Trophoblast cell (in vitro differentiated cells and primary cell): ENCODE results near the gene GFPT1.

ENCODE experiments used
- DNase-seq, 2 donors: peaks; one replicate each; pipeline ENCODE4 v3.0.0-alpha.2; 2016
- H2AFZ ChIP-seq: 2 replicates; pipeline ENCODE4 v1.6.1; 2013; ENCODE audit warnings: low read length, moderate library complexity, mild to moderate bottlenecking; ENCODE audit not compliant: insufficient read depth, poor library complexity
- H2AK5ac ChIP-seq: 2 replicates; pipeline ENCODE4 v1.6.1; 2013; ENCODE audit warnings: mild to moderate bottlenecking, low read length
- H2BK120ac ChIP-seq: 2 replicates; pipeline ENCODE4 v1.6.1; 2013; ENCODE audit warnings: low read length, mild to moderate bottlenecking, moderate library complexity; ENCODE audit not compliant: insufficient read depth, poor library complexity
- H2BK12ac ChIP-seq: 2 replicates; pipeline ENCODE4 v1.6.1; 2013; ENCODE audit warnings: mild to moderate bottlenecking, low read length, moderate library complexity
- H2BK5ac ChIP-seq: 2 replicates; pipeline ENCODE4 v1.6.1; 2013; ENCODE audit warnings: low read length, low read depth, moderate library complexity, mild to moderate bottlenecking; ENCODE audit not compliant: poor library complexity
- H3K14ac ChIP-seq: 2 replicates; pipeline ENCODE4 v1.6.1; 2013; ENCODE audit warnings: mild to moderate bottlenecking, low read length
- H3K18ac ChIP-seq: 2 replicates; pipeline ENCODE4 v1.6.1; 2013; ENCODE audit warnings: mild to moderate bottlenecking, low read length
- H3K23ac ChIP-seq: 2 replicates; pipeline ENCODE4 v1.6.1; 2013; ENCODE audit warnings: low read length
- H3K27ac ChIP-seq: 2 replicates; pipeline ENCODE4 v1.5.1; 2013; ENCODE audit warnings: low read depth, mild to moderate bottlenecking, inconsistent platforms, low read length, moderate library complexity
- H3K27me3 ChIP-seq: 2 replicates; pipeline ENCODE4 v1.6.1; 2013; ENCODE audit warnings: inconsistent platforms, mild to moderate bottlenecking, low read length, moderate library complexity; ENCODE audit not compliant: insufficient read depth
- H3K36me3 ChIP-seq, 2 experiments: 1 replicate in 1 of 2; 2 replicates in 1 of 2; pipeline ENCODE4 v1.6.1; 2013; ENCODE audit warnings: low read length in 2 of 2, mild to moderate bottlenecking in 2 of 2, moderate library complexity in 1 of 2; ENCODE audit not compliant: insufficient read depth in 2 of 2, control insufficient read depth in 1 of 2
- H3K4ac ChIP-seq: 2 replicates; pipeline ENCODE4 v1.6.1; 2013; ENCODE audit warnings: low read depth, mild to moderate bottlenecking, low read length, moderate library complexity
- H3K4me1 ChIP-seq, 2 experiments: 1 replicate in 1 of 2; 2 replicates in 1 of 2; pipeline ENCODE4 v1.6.1; 2013; ENCODE audit warnings: low read length in 2 of 2, mild to moderate bottlenecking in 2 of 2, moderate library complexity in 1 of 2; ENCODE audit not compliant: insufficient read depth in 2 of 2, control insufficient read depth in 1 of 2
- H3K4me2 ChIP-seq: 2 replicates; pipeline ENCODE4 v1.6.1; 2013; ENCODE audit warnings: inconsistent platforms, mild to moderate bottlenecking, low read length, moderate library complexity
- H3K4me3 ChIP-seq: 2 replicates; pipeline ENCODE4 v1.5.1; 2013; ENCODE audit warnings: mild to moderate bottlenecking, low read depth, low read length, inconsistent platforms
- H3K79me1 ChIP-seq: one replicate; pipeline ENCODE4 v1.6.1; 2013; ENCODE audit warnings: low read length
- H3K79me2 ChIP-seq: 2 replicates; pipeline ENCODE4 v1.6.1; 2013; ENCODE audit warnings: low read length, mild to moderate bottlenecking; ENCODE audit not compliant: control insufficient read depth, insufficient read depth, poor library complexity
- H3K9ac ChIP-seq: 2 replicates; pipeline ENCODE4 v1.6.1; 2013; ENCODE audit warnings: mild to moderate bottlenecking, low read length
- H3K9me3 ChIP-seq: 2 replicates; pipeline ENCODE4 v1.6.1; 2013; ENCODE audit warnings: low read depth, mild to moderate bottlenecking, control low read depth, inconsistent platforms, low read length; ENCODE audit not compliant: insufficient read depth
- H4K12ac ChIP-seq: 2 replicates; pipeline ENCODE4 v1.6.1; 2013; ENCODE audit warnings: low read depth, mild to moderate bottlenecking, low read length, moderate library complexity
- H4K8ac ChIP-seq: 2 replicates; pipeline ENCODE4 v1.6.1; 2013; ENCODE audit warnings: low read depth, mild to moderate bottlenecking, low read length, moderate library complexity
- H4K91ac ChIP-seq: one replicate; pipeline ENCODE4 v1.6.1; 2013; ENCODE audit warnings: low read depth, mild to moderate bottlenecking, low read length, moderate library complexity
- WGBS: extraction: QIAGEN DNeasy Blood & Tissue Kit; methylation state at CpG from one replicate; pipeline ENCODE4 v1.1.7; 2013; ENCODE audit warnings: missing lambda C conversion rate; ENCODE audit not compliant: insufficient read length, insufficient coverage; ENCODE audit errors: extremely low coverage; 5-methylcytosine and 5-hydroxymethylcytosine counted together

The GFPT1 gene

DNA sequence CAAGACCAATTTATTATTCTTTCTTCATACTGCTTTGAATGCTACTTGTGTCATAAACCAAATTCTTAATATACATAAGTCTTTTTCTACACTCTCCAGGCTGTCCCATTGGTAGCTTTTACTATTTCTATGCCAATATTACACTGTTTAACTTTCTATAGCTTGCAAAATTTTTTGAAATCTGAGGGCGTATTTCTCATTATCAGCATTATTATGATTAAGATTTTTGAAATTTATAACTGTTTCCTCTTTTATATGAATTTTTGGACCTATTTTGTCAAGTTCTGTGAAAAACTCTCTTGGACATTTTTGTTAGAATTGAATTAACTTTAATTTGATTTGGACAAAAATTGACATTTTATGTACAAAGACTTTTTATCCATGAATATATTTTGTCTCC, 98.6 kb downstream of the GFPT1 start:
- WGBS: no CpG with 5 or more reads among the region's 1 CpG
- Histone ChIP-seq H3K23ac (no peak overlapping the region), H3K4me1 (no peaks in the 10 kb centered on the region), H3K27me3 (no peaks in the 10 kb centered on the region), H3K79me1 (no peaks in the 10 kb centered on the region), H4K91ac (no peak overlapping the region), H3K36me3 (no peaks in the 10 kb centered on the region), H3K14ac (no peak overlapping the region), H2BK120ac (no peak overlapping the region), H3K9ac (no peak overlapping the region), H3K18ac (no peak overlapping the region), H4K12ac (no peak overlapping the region), H3K27ac (no peak overlapping the region), H2BK12ac (no peak overlapping the region), H3K9me3 (peaks cover 2% of the 10 kb centered on the region), H2AFZ (no peak overlapping the region), H3K4me2 (no peak overlapping the region), H2AK5ac (no peak overlapping the region), H2BK5ac (no peak overlapping the region), H3K79me2 (no peaks in the 10 kb centered on the region), H3K4ac (no peak overlapping the region), H3K4me3 (no peak overlapping the region), H4K8ac (no peak overlapping the region)
- DNase-seq: no peak

DNA sequence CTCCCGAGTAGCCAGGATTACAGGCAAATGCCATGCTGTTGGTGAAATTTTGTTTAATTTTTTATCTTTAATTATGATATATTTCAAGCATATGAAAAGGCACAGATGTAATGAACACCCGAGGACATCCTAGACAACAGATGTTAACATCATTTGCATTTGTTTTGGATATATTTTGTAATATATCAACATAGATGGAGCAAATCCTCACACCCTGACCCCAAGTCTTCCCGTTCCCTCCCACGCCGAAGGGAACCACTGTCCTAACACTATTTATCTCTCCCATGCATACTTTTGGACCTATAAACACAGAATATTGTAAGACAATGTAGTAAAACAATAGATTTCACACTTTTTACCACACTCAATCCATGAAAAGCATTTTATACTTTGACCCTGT, 99.5 kb downstream of the GFPT1 start:
- no CpG with 5 or more reads among the region's 5 CpGs for WGBS
- no peak for DNase-seq
- H3K9me3 ChIP-seq: no peaks in the 10 kb centered on the region

DNA sequence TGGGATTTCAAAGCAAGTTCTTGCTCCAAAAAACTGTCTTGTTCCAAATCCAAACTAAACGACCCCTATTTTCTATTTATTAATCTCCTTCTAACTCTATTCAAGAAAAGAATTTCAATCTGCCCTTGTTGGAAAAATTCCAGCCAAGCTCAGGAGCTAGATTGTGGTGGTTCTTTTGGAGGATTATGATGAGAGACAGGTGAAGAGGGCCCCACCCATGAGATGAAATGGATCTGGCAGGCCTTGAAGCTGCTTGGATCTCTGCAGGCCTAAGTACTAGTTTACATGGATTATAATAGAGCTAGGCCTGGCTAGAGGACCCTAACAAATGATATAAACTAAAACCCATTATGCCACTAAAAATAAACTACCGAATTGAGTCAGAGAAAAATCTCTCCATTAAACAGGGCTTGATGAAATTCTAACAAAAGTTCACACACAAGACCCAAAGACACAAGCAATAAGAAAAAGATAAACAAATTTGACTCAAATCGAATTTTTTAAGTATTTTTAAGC, 101.6 kb downstream of the GFPT1 start:
- Histone ChIP-seq H4K91ac (no peak overlapping the region), H4K12ac (no peak overlapping the region), H3K4ac (no peak overlapping the region), H3K4me1 (no peaks in the 10 kb centered on the region), H2BK5ac (no peak overlapping the region), H2BK120ac (no peak overlapping the region), H2AFZ (no peak overlapping the region), H3K36me3 (no peaks in the 10 kb centered on the region), H3K27me3 (no peaks in the 10 kb centered on the region), H4K8ac (no peak overlapping the region), H3K9me3 (no peaks in the 10 kb centered on the region), H3K23ac (no peak overlapping the region), H2BK12ac (no peak overlapping the region), H2AK5ac (no peak overlapping the region), H3K18ac (no peak overlapping the region), H3K79me1 (no peaks in the 10 kb centered on the region), H3K9ac (no peak overlapping the region), H3K4me3 (no peak overlapping the region), H3K79me2 (no peaks in the 10 kb centered on the region), H3K14ac (no peak overlapping the region), H3K27ac (no peak overlapping the region), H3K4me2 (no peak overlapping the region)
- WGBS: 100% methylated on average over 1 of the region's 3 CpGs
- no peak for DNase-seq

More for the DNA sequence above, 99.5 kb downstream of the GFPT1 start:
- H3K27me3 ChIP-seq: no peaks in the 10 kb centered on the region
- no peak overlapping the region for H3K23ac ChIP-seq
- no peaks in the 10 kb centered on the region for H3K4me1 ChIP-seq
- no peak overlapping the region for H2AFZ ChIP-seq
- no peaks in the 10 kb centered on the region for H3K79me2 ChIP-seq
- no peak overlapping the region for H3K9ac ChIP-seq
- no peak overlapping the region for H2AK5ac ChIP-seq
- H3K36me3 ChIP-seq: no peaks in the 10 kb centered on the region
- H2BK12ac ChIP-seq: no peak overlapping the region
- H3K14ac ChIP-seq: no peak overlapping the region
- H3K79me1 ChIP-seq: no peaks in the 10 kb centered on the region
- no peak overlapping the region for H3K4me3 ChIP-seq
- H3K18ac ChIP-seq: no peak overlapping the region
- no peak overlapping the region for H4K91ac ChIP-seq
- H4K12ac ChIP-seq: no peak overlapping the region
- H3K27ac ChIP-seq: no peak overlapping the region
- H4K8ac ChIP-seq: no peak overlapping the region
- H3K4me2 ChIP-seq: no peak overlapping the region
- no peak overlapping the region for H3K4ac ChIP-seq
- H2BK120ac ChIP-seq: no peak overlapping the region
- no peak overlapping the region for H2BK5ac ChIP-seq

DNA sequence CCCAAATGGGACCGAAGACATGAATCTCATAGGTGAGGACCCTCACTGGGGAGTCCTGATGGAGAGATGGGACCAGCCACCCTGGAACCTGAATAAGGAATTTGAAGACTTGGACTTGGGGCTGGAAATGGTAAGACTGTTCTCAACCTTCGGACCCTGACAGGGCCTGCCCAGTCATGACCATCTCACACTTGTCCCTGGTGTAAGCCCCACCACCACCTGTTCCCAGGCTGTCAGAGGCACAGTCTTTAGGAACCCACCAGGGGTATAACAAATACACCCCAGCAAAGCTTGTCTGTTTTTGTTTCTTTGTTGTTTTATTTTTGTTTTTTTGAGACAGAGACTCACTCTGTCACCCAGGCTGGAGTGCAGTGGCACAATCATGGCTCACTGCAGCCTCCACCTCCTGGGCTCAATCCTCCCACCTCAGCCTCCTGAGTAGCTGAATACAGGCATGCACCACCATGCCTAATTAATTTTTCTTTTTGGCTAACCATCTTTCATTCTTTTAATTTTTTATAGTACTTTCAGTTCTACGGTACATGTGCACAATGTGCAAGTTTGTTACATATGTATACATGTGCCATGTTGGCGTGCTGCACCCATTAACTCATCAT, 106.1 kb downstream of the GFPT1 start:
- Histone ChIP-seq H2BK12ac (no peak overlapping the region), H3K27ac (no peak overlapping the region), H3K79me2 (no peaks in the 10 kb centered on the region), H3K9me3 (no peaks in the 10 kb centered on the region), H3K14ac (no peak overlapping the region), H2BK5ac (no peak overlapping the region), H3K9ac (no peak overlapping the region), H4K8ac (no peak overlapping the region), H2BK120ac (no peak overlapping the region), H3K4me1 (no peaks in the 10 kb centered on the region), H4K91ac (no peak overlapping the region), H3K4me3 (no peak overlapping the region), H3K27me3 (no peaks in the 10 kb centered on the region), H3K36me3 (no peaks in the 10 kb centered on the region), H3K79me1 (no peaks in the 10 kb centered on the region), H2AK5ac (no peak overlapping the region), H3K23ac (no peak overlapping the region), H4K12ac (no peak overlapping the region), H3K4me2 (no peak overlapping the region), H2AFZ (no peak overlapping the region), H3K18ac (no peak overlapping the region), H3K4ac (no peak overlapping the region)
- no CpG with 5 or more reads among the region's 4 CpGs for WGBS
- DNase-seq: no peak
